ENCODE data around the gene PPP6R2.
"Not testable (repeated sequence)": the region's sequence is repeated elsewhere in the genome, so short reads cannot be mapped to it uniquely, and the experiment has no call there.

The PPP6R2 gene

DNA sequence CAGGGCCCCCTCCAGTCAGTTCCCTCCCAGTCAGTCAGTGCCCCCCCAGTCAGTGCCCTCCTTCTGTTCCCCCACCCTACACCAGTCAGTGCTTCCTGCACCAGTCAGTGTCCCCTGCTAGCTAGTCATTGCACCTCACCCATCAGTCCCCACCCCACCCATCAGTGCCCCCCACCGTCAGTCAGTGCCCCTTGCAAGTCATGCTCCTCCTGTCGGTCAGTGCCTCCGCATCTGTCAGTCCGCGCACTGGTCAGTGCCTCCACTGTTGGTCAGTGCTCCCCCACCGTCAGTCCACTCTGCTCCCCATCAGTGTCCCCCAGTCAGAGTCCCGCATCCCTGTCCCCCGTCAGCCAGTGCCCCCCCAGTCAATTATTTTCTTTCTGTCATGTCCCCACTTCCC is 3.3 kb downstream of the PPP6R2 start:
- no peak for DNase-seq

DNA sequence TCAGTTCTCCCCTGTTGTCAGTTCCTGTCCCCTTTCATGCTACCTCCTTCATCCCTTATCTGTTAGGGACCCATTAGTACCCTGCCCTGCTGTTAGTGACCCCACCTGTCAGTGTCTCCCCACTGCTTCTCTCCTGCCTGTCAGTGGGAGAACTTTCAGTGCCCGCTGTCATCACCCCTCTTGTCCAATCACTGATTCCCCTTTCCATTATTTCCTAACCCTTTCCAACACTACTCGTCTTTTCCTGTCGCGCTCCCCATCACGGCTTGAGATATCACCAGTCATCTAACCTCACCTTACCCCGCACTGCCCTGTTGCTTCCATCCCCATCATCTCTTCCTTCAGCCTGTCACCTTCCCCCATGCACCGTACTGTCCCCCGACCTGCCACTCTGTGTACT is 4.0 kb downstream of the PPP6R2 start:
- no peak for DNase-seq

DNA sequence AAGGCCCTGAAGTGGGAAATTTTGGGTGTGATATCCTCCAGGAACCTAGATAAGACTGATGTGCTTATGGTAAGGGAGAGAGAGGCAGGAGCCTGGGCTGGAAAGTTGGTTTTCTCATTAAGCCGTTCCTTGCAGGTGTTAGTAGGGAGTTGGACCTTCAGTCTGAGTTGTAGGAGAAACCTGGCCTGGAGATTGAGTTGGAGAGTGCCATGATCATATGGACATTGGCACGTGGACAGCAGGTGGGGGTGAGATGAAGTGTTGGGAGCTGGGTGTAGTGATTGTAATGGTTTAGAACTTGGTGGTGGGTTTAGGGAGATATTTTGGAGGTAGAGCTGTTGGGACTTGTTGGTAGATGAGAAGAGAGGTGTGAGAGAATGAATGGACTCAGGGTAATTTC is 4.9 kb downstream of the PPP6R2 start:
- DNase-seq = no peak

DNA sequence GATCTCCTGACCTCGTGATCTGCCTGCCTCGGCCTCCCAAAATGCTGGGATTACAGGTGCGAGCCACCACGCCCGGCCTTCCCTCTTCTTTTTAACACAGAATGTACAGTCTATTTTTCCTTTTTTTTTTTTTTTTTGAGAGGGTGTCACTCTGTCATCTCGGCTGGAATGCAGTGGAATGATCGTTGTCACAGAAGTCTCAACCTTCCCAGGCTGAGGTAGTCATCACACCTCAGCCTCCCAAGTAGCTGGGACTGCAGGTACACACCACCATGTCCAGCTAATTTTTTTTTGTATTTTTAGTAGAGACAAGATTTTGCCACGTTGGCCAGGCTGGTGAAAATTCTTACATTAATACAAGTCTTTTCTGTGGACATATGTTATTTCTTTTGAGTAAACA is 13.1 kb downstream of the PPP6R2 start:
- no peak for DNase-seq

DNA sequence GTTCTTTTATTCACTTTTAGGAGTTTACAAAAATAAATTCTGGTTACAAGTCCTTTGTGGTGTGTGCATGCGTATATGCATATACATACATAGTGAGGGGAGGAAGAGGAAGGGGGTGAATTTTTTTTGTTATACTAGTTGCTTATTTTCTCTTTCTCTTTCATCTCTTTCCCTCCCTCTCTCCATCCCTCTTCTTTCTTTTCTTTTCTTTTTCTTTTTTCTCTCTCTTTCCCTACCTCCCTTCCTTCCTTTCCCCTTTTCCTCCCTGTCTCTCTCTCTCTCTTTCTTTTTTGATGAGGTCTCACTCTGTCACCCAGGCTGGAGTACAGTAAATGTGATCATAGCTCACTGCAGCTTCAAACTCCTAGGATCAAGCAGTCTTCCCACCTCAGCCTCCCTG is 14.1 kb downstream of the PPP6R2 start:
- no peak for DNase-seq

DNA sequence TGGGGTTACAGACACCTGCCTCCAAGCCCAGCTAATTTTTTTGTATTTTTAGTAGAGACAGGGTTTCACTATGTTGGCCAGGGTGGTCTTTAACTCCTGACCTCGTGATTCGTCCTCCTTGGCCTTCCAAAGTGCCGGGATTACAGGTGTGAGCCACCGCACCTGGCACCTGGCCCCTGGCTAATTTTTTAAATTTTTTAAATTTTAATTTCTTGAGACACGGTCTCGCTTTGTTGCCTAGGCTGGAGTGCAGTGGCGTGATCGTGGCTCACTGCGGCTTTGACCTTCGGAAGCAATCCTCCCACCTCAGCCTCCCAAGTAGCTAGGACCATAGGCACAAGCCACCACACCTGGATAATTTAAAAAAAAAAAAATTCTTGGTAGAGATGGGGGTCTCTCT is 14.6 kb downstream of the PPP6R2 start:
- no peak for DNase-seq

DNA sequence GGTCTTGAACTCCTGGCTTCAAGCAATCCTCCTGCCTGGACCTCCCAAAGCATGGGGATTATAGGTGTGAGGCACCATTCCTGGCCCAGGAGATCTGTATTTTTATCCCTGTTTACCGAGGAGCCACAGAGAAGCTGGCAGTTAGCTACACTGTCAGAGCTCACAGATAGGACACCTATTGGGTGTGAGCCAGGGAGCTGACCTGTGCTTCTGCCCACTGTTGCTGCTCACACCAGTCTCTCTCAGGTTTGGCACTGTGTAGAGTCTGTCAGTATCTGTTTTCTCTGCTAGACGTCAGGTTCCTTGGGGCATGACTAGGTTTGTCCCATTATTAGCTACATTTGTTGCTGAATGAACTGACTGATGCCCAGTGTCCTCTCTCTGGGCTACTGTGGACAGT is 17.5 kb downstream of the PPP6R2 start:
- no peak for DNase-seq

DNA sequence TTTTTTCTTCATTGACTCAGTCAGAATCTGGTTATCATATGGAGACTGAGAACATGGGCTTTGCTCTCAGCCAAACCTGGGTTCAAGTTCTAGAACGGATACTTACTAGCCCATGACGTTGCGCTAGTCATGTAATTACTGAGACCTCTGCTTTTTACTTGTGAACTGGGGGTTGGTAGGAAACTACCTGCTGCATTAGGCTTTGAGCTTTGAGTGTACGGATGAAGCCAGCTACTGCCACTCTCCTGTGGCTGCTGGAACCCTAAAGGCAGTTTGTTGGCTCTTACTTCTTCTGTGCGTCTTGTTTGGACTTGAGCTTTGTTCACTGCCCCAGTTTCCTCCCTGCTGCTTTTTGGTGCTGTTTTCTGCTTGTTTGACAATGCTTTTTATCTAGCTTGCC is 18.1 kb downstream of the PPP6R2 start:
- no peak for DNase-seq

DNA sequence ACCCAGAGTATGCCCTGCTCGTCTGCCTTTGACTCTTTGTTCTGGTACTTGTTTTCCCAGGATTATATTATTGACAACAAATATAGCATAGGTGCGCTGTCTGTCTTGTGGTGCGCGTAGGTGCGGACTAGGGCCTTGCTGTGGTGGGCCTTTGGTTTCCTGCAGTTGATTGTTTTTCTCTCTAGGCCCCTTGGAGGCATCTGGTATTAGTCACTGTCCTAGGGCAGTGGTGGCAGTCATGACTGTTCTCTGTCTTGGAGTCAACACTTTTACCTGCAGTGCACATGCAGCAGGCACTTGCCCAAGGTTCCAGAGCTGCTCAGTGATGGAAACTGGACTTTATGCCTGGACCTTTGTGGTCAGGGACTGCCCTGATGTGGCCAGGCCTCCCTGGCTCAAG is 18.6 kb downstream of the PPP6R2 start:
- no peak for DNase-seq

DNA sequence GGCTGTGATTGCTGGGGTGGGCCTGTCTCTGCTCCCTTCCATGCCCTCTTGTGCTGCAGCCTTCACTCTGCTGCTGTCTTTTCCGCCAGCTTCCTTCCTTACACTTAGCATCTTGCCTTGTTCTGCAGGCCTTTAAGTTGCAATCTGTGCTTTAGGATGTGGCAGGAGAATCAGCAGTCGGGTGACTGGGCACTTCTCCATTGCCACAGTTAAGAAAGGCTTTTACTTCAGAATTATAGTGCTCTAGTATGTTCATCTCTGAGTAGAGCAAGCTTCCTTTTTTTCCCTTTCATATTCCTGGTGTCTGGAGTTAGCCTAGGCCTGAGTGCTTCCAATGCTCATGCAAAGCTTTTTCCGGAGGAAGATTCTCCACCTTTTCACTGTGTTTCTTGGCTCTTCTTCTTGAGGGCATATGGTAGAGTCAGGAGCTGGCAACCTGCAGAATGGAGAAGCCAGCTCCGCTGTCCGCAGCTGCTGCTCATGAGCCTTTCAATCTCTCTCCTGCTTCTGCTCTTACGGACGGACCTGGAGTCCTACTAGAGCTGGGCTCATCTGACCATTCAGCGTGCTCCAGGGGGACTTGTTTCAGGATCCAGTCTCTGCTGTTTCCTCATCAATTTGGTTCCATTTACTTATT is 20.2 kb downstream of the PPP6R2 start:
- no peak for DNase-seq

DNA sequence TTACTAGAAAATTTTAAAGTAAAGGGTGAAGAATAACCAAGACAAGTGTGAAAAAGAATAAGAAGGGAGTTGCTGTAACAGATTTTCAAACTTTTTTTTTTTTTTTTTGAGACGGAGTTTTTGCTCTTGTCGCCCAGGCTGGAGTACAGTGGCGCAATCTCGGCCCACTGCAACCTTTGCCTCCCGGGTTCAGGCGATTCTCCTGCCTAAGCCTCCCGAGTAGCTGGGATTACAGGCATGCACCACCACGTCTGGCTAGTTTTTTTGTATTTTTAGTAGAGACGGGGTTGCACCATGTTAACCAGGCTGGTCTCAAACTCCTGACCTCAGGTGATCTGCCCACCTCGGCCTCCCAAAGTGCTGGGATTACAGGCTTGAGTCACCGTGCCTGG is 20.7 kb downstream of the PPP6R2 start:
- DNase-seq = not testable (repeated sequence)

DNA sequence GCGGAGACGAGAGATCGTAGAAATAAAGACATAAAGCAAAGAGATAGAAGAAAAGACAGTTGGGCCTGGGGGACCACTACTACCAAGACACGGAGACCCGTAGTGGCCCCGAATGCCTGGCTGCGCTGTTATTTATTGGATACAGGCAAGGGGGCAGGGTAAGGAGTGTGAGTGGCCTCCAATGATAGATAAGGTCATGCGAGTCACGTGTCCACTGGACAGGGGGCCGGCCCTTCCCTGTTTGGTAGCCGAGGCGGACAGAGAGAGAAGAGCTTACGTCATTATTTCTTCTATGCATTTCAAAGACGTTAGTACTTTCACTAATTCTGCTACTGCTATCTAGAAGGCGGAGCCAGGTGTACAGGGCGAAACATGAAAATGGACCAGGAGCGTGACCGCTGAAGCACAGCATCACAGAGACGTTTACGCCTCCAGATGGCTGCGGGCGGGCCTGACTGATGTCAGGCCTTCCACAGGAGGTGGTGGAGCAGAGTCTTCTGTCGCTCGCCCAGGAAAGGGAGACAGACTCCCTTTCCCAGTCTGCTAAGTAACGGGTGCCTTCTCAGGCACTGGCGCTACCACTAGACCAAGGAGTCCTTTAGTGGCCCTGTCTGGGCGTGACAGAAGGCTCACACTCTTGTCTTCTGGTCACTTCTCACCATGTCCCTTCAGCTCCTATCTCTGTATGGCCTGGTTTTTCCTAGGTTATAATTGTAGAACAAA is 24.8 kb downstream of the PPP6R2 start:
- DNase-seq = no peak

DNA sequence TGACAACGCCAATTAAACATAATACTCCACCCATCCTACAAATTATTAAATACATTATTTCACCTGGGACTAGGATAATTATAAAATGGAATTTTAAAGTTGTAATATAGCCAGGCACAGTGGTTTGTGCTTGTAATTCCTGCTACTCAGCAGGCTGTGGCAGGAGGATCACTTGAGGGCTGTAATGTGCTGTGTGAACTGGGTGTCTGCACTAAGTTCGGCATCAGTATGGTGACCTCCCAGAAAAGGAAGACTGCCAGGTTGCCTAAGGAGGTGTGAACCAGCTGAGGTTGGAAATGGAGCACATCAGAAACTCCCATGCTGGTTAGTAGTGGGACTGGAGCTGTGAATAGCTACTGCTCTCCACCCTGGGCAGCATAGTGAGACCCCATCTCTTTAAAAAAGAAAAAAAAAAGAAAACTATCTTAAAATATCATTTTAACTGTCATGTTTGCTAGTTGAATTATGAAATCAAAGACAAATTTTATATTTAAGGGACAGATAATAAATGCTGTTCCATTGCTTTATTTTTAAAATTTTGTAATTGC is 28.0 kb downstream of the PPP6R2 start:
- no peak for DNase-seq

DNA sequence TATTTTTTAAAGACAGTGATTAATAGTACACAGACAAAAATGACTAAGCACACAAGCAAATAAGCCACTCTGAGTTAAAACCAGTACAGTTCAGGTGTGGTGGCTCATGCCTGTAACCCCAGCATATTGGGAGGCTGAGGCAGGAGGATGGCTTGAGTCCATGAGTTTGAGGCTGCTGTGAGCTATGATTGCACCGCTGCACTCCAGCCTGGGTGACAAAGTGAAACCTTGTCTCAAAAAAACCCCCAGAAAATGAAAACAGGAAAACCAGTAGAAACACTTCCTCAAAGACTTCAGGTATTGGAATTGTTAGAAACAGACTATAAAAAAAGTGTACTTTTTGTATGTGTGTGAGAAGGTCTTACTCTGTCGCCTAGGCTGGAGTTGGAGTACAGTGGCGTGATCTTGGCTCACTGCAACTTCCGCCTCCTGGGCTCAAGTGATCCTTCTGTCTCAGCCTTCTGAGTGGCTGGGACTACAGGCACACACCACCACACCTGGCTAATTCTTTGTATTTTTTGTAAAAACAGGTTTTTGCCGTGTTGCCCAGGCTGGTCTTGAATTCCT is 33.0 kb downstream of the PPP6R2 start:
- no peak for DNase-seq

DNA sequence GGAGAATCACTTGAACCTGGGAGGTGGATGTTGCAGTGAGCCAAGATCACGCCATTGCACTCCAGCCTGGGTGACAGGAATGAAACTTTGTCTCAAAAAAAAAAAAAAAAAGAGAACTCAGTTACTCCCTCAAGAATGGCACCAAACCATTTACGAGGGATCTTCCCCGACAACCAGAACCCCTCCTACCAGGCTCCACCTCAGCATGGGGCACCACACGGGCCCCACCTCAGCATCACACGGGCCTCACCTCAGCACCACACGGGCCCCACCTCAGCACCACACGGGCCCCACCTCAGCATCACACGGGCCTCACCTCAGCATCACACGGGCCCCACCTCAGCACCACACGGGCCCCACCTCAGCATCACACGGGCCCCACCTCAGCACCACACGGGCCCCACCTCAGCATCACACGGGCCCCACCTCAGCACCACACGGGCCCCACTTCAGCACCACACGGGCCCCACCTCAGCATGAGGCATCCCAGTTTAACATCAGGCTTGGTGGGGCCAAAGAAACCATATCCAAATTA is 38.0 kb downstream of the PPP6R2 start:
- not testable (repeated sequence) for DNase-seq

DNA sequence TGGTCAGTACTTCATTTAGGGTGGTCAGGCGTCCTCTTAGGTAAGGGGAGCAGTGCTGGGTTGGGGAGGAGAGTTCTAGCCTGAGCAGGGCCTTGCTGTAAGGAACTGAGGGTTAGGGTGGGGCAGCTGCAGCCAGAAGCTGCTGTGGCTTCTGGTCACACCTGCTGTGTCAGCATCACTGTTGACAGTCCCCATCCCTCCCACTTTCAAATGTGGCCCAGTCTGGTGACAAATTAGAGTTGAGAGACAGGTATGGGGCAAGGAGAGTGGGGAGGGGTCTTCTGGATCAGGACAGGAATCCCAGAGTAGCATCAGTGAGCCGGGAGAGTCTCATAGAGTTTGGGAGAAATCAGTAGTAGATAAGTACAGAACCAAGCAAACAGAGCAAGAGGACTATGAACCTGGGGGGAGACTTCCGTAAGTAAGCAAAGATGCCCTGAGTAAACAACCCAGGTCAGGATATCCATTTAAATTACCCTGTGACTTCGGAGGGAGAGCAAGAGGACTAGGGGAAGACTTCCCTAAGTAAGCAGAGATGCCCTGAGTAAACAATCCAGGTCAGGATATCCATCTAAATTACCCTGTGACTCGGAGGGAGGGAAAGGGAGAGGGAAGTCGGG is 53.7 kb downstream of the PPP6R2 start:
- no peak for DNase-seq

DNA sequence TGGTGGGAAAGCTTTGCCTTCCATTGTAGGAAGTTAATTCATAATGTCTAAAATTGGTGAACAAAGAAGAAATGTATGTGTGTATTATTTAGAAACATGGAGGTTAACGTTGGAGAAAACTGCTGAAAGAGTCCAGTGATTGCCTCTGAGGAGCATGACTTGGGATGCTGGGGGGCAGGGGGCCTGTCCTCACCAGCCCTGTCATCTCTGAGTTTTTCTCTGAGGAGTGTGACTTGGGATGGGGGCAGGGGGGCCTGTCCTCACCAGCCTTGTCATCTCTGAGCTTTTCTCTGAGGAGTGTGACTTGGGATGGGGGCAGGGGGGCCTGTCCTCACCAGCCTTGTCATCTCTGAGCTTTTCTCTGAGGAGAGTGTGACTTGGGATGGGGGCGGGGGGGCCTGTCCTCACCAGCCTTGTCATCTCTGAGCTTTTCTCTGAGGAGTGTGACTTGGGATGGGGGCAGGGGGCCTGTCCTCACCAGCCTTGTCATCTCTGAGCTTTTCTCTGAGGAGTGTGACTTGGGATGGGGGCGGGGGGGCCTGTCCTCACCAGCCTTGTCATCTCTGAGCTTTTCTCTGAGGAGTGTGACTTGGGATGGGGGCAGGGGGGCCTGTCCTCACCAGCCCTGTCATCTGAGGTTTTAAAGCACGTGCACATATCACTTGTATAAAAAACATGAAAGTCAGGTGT is 54.4 kb downstream of the PPP6R2 start:
- DNase-seq = not testable (repeated sequence)

DNA sequence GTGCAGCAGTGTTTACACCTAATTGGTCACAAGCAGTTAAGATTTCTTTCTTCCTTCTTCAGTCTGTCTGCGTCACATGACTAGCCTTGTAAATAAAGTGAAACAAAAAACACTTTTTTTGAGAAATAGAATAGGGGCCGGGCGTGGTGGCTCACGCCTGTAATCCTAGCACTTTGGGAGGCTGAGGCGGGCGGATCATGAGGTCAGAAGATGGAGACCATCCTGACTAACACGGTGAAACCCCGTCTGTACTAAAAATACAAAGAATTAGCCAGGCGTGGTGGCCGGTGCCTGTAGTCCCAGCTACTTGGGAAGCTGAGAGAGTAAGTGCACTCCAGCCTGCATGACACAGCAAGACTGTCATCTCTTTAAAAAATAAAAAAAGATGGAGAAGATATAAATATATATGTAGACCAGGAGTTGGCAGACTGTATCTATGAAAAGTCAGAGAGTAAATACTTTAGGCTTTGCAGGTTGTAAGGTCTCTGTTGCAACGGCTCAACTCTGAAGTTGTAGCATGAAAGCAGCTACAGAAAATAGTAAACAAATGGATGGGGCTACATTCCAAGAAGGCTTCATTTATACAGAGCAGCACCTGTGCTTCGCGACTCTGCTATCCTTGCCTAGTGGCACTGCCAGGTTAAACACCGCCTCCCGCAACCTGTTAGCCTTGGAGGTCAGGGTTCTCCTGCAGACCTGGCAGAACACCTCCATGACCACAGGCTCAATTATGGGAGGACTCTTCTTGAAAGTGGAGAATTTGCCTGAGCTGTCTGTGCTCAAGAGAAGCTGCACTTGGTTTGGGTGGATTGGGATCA is 55.9 kb downstream of the PPP6R2 start:
- DNase-seq = no peak

DNA sequence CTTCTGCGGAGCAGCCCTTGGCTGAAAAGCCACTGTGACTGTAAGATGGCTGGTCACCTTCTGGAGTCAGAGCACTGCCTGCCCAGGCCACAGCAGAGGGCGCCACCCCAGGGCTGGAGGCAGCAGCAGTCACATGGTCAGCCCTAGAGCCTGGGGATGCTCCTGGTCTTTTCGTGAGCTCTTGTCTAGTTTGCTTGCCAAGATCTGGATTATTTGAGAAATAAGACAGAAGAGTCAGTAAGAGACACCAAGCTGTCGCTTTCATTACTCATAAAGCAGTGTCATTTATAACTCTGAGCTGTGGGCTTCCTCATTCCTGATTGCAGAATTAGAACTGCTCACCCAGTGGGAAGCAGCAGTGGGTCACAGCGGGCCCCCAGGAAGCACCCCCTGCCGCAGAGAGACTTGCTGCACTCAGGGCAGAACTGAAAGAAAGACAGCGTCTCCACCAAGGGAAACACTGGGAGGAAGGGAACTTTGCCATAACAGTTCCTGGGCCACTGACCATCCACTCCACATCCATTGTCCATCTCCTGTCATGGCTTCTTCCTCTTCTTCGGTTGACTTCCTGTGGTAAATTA is 56.7 kb downstream of the PPP6R2 start:
- peak in 1 of 2 experiments; percentile 43 for DNase-seq

DNA sequence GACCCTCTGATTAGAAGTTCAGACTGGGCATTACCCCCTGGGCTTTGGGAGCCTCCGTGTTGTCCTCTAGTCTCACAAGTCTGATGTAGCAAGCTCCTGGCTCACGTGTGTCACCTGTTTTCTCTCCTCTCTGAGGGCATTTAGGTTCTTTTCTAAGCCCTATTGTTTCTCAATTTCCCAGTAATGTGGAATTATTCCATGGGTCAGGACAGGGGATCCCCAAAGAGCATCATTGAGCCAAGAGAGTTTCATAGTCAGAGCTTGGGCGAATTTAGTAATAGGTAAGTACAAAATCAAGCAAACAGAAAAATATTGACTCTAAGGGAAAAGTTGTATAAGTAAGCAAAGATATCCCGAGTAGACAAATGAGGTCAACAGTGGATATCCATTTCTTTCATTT is 57.3 kb downstream of the PPP6R2 start:
- no peak for DNase-seq

DNA sequence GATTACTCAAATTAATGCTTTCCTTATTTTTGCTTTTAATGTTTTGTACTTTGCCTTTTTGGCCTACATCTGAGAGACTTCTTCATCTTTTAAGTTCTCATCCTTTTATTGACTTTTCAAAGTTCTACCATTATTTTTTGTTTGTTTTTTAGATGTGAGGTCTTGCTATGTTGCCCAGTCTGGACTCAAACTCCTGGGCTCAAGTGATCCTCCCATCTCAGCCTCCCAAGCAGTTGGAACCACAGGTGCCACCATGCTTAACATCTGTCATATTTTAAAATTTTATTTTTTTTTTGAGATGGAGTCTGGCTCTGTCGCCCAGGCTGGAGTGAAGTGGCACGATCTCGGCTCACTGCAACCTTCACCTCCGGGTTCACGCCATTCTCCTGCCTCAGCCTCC is 57.8 kb downstream of the PPP6R2 start:
- DNase-seq = no peak

DNA sequence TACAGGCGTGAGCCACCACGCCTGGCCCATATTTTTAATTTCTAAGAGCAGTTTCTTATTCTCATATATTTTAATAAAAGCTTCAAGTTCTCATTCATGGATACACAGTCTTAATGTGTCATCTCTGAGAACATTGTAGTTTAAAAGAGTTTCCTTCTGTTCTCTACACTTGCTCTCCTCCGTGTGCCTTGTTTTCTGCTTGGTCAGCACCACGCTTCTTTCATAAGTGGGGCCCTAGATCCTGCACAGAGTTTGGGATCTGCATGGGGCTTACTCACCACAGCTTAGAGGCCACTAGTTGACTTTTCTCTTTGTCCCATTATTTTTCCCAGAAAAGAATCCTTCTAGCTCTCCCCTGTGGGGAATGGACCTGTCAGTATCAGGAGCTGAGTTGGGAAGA is 58.8 kb downstream of the PPP6R2 start:
- DNase-seq = no peak
